ENCODE results near the gene ENDOG. TPM values are rescaled to one million over a fixed set of nuclear protein-coding genes. Genes with fewer than 3 reads are reported as not detected.
"Not testable (repeated sequence)": the region's sequence is repeated elsewhere in the genome, so short reads cannot be mapped to it uniquely, and the experiment has no call there.

Gene ENDOG
- polyA plus RNA-seq: 10 to 100 TPM; 21.0 to 26.2 TPM

DNA sequence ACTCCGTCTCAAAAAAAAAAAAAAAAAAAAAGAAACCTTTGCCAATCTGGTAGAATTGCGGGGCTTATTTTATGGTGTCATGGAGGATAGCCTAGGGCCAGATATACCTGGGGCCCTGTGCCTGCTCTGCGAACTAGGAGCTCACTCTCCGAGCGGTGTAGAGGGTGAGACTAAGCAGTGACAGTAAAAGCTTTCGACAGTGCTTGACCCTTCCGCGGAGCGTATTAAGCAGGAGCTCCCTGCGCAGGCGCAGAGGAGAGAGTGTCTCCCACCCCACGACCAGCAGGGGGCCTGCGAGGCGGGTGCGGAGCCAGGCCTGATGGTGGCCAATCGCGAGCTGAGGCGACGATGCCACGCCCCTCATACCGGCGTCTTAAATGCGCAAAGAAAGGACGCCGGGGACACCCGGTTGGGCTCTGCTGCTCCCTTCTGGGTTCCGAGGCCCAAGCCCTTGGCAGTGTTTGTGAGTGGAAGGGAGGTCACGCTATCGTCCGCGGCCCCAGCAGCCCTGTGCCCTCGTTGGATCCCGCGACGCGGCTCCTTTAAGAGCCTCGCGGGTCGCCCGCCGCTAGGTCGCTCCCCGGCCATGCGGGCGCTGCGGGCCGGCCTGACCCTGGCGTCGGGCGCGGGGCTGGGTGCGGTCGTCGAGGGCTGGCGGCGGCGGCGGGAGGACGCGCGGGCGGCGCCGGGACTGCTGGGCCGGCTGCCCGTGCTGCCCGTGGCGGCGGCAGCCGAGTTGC lies at the start of gene ENDOG:
Gene ENDOG, plus strand, starts transcription at position 402 of the 740 bp plus-strand sequence. Its CDS starts 185 bp downstream, at position 587.
- peaks cover 0 to 13% of the 10 kb centered on the region in 2 donors for H3K4me1 ChIP-seq (ENCODE audit: control insufficient read depth in 2 of 2, insufficient read depth in 2 of 2, low read length in 1 of 2)
- no peaks in the 10 kb centered on the region for H3K9me3 ChIP-seq (ENCODE audit: control insufficient read depth in 2 of 2, insufficient read depth in 1 of 2, low read depth in 1 of 2, low read length in 1 of 2)
- H3K27ac ChIP-seq (ENCODE audit: low read depth in 2 of 2, low read length in 1 of 2): peak within 1 kb of the TSS; percentile 87 to 95
- peaks cover 14 to 25% of the 10 kb centered on the region in 2 donors for H3K36me3 ChIP-seq (ENCODE audit: control insufficient read depth in 2 of 2, insufficient read depth in 2 of 2, low read length in 1 of 2)
- peak within 1 kb of the TSS; percentile 73 to 74 for H3K4me3 ChIP-seq (ENCODE audit: low read depth in 1 of 2, low read length in 2 of 2)
- no peaks in the 10 kb centered on the region for H3K27me3 ChIP-seq (ENCODE audit: control insufficient read depth in 1 of 2, insufficient read depth in 2 of 2, low read length in 2 of 2)
- WGBS, 2 donors: 0% methylated on average over 52 to 70 of the region's 70 CpGs

DNA sequence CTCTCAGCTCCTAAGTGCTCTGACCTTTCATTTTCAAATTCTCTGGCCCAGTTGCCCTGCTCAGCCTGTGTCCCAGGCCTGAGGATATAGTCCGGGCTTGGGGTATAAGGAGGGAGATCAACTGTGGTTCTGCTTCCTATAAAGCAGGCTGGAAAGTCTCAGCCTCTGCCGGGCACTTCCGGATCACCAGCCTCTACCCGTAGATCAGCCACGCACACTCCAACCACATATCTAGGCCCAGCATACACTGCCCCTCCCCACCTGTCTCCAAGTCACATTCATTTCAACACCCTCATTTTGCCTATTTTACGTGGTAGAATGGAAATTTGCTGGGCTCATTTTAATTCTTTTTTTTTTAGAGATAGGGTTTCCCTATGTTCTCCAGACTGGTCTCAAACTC lies 49.7 kb upstream of the ENDOG start:
- no peak overlapping the region for H3K4me3 ChIP-seq (ENCODE audit: low read depth in 1 of 2, low read length in 2 of 2)
- H3K27me3 ChIP-seq (ENCODE audit: control insufficient read depth in 1 of 2, insufficient read depth in 2 of 2, low read length in 2 of 2): no peaks in the 10 kb centered on the region
- H3K27ac ChIP-seq (ENCODE audit: low read depth in 2 of 2, low read length in 1 of 2): no peak overlapping the region
- 89 to 91% methylated on average over 6 of the region's 6 CpGs for WGBS, 2 donors
- H3K4me1 ChIP-seq (ENCODE audit: control insufficient read depth in 2 of 2, insufficient read depth in 2 of 2, low read length in 1 of 2): no peaks in the 10 kb centered on the region
- no peaks in the 10 kb centered on the region for H3K9me3 ChIP-seq (ENCODE audit: control insufficient read depth in 2 of 2, insufficient read depth in 1 of 2, low read depth in 1 of 2, low read length in 1 of 2)
- H3K36me3 ChIP-seq (ENCODE audit: control insufficient read depth in 2 of 2, insufficient read depth in 2 of 2, low read length in 1 of 2): peaks cover 0 to 5% of the 10 kb centered on the region in 2 donors

DNA sequence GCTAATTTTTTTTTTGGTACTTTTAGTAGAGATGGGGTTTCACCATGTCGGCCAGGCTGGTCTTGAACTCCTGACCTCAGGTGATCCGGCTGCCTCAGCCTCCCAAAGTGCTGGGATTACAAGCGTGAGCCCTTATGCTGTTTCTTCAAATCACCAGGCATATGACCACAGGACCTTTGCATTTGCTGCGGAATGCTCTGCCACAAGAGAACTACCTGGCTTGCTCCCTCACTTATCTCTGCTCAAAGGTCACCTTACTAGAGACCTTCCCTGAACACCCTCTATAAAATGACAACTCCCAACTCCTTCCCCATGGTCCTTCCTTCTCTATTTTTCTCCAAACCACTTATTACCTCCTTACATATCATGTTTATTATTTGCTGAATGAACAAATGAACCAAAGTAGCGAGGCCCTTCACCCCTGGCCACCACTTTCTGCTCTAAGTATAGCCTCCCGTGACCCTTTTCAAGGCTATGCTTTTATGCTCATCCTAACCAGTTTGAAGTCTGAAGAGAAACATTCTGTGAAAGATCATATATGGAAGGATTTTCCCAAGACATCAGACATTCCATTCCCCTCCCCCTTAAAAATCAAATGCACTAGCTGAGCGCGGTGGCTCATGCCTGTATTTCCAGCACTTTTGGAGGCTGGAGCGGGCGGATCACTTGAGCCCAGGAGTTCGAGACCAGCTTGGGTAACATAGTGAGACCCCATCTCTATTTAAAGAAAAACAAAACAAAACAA lies 47.8 kb upstream of the ENDOG start:
- H3K4me3 ChIP-seq (ENCODE audit: low read depth in 1 of 2, low read length in 2 of 2): peak overlapping the region; percentile 85 to 98
- H3K4me1 ChIP-seq (ENCODE audit: control insufficient read depth in 2 of 2, insufficient read depth in 2 of 2, low read length in 1 of 2): no peaks in the 10 kb centered on the region
- peak overlapping the region; percentile 98 to 99 for H3K27ac ChIP-seq (ENCODE audit: low read depth in 2 of 2, low read length in 1 of 2)
- H3K36me3 ChIP-seq (ENCODE audit: control insufficient read depth in 2 of 2, insufficient read depth in 2 of 2, low read length in 1 of 2): no peaks in the 10 kb centered on the region
- 62 to 70% methylated on average over 11 of the region's 11 CpGs for WGBS, 2 donors
- no peaks in the 10 kb centered on the region for H3K9me3 ChIP-seq (ENCODE audit: control insufficient read depth in 2 of 2, insufficient read depth in 1 of 2, low read depth in 1 of 2, low read length in 1 of 2)
- no peaks in the 10 kb centered on the region for H3K27me3 ChIP-seq (ENCODE audit: control insufficient read depth in 1 of 2, insufficient read depth in 2 of 2, low read length in 2 of 2)

DNA sequence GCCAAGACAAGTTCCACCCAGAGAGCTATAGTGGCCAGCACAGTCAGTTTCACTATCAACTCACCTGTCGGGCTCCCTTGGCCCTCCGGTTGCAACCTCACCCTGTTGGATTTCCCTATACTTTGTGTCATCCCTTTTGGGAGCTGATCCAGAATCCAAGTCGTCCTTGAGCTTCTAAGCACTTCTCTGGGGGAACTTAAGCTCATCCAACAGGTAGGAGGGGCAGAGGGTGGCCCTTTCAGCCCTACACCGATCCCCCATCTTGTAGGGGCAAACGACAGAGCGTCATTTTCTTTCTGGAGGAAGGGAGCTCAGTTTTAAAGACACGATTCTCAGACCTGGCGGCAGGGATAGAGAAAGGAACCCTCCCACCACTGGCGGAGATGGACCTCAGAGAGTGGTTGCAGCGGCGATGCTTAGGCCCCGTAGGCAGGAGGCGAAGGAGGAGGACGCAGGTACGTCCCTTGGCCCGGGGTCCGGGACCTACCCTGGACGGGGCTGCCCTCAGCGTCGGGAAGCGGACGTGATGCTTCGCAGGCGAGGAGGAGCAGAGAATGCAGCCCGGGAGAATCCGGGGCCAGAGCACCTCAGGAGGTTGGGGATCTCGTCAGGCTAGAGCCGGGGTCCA lies 47.1 kb upstream of the ENDOG start:
- Histone ChIP-seq H3K4me3 (ENCODE audit: low read depth in 1 of 2, low read length in 2 of 2) (peak overlapping the region; percentile 85 to 98), H3K27me3 (ENCODE audit: control insufficient read depth in 1 of 2, insufficient read depth in 2 of 2, low read length in 2 of 2) (no peaks in the 10 kb centered on the region), H3K9me3 (ENCODE audit: control insufficient read depth in 2 of 2, insufficient read depth in 1 of 2, low read depth in 1 of 2, low read length in 1 of 2) (no peaks in the 10 kb centered on the region), H3K36me3 (ENCODE audit: control insufficient read depth in 2 of 2, insufficient read depth in 2 of 2, low read length in 1 of 2) (no peaks in the 10 kb centered on the region), H3K27ac (ENCODE audit: low read depth in 2 of 2, low read length in 1 of 2) (peak overlapping the region; percentile 98 to 99), H3K4me1 (ENCODE audit: control insufficient read depth in 2 of 2, insufficient read depth in 2 of 2, low read length in 1 of 2) (no peaks in the 10 kb centered on the region)
- WGBS, 2 donors: 1% methylated on average over 26 to 28 of the region's 28 CpGs

DNA sequence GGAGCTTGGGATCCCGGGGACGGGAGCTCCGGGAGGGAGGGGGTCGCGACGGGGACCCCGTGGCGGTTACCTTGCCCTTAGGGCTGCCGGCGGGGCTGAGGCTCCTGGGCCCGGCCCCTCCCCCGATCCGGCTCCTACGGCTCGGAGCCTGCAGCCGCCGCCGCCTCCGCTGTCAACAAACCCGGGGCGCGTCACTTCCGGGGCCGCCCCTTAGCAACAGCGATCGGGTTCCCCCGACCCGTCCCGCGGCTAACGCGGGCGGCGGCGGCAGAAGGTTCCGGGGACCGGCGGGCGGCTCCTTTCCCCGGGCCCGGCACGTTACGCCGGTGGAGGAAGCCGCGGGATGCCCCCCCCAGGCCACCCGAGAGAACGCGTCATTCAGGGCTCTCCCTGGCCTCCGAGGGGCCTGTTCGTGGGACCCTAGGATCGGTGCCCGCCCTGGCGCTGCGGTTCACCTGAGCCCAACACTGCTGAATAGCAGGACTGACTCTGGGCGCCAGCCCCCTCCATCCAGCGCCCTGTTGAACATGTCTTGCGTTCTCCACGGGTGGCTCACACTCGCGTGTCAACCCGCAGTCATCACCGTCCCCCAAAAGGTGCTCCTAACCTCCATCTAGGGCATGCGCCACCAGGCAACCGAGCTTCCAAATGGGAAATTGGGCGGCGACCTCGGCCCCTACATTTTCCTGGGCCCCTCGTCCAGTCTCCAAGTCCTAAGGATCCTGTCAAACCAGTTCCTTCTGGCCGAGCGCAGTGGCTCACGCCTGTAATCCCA lies 46.4 kb upstream of the ENDOG start, which contains the start of gene ZER1:
Gene ZER1, minus strand, starts transcription at position 183 of the 775 bp plus-strand sequence. CDS start 16,362 bp downstream, outside the sequence.
- Histone ChIP-seq H3K27me3 (ENCODE audit: control insufficient read depth in 1 of 2, insufficient read depth in 2 of 2, low read length in 2 of 2) (no peaks in the 10 kb centered on the region), H3K27ac (ENCODE audit: low read depth in 2 of 2, low read length in 1 of 2) (peak within 1 kb of the TSS; percentile 98 to 99)
- WGBS, 2 donors: 1 to 3% methylated on average over 63 to 72 of the region's 72 CpGs

DNA sequence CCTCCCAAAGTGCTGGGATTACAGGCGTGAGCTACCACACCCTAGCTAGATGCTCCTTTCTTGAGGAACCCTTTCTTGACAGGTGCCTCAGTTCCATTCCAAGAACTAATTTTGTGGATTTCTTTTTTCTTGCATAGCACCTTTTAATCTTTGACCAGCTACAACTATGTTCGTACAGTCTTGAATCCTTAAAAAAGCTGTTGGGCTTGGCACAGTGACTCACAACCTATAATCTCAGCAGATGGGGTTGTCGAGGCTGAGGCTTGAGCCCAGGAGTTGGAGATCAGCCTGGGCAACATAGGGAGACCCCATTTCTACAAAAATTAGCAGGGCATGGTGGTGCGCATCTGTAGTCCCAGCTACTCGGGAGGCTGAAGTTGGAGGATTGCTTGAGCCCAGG lies 45.3 kb upstream of the ENDOG start:
- H3K4me1 ChIP-seq (ENCODE audit: control insufficient read depth in 2 of 2, insufficient read depth in 2 of 2, low read length in 1 of 2): no peaks in the 10 kb centered on the region
- no peak overlapping the region for H3K27ac ChIP-seq (ENCODE audit: low read depth in 2 of 2, low read length in 1 of 2)
- no peak overlapping the region for H3K4me3 ChIP-seq (ENCODE audit: low read depth in 1 of 2, low read length in 2 of 2)
- H3K9me3 ChIP-seq (ENCODE audit: control insufficient read depth in 2 of 2, insufficient read depth in 1 of 2, low read depth in 1 of 2, low read length in 1 of 2): no peaks in the 10 kb centered on the region
- WGBS, 2 donors: 74 to 79% methylated on average over 5 of the region's 5 CpGs
- H3K36me3 ChIP-seq (ENCODE audit: control insufficient read depth in 2 of 2, insufficient read depth in 2 of 2, low read length in 1 of 2): no peaks in the 10 kb centered on the region
- H3K27me3 ChIP-seq (ENCODE audit: control insufficient read depth in 1 of 2, insufficient read depth in 2 of 2, low read length in 2 of 2): no peaks in the 10 kb centered on the region

More for the DNA sequence above, 46.4 kb upstream of the ENDOG start, which contains the start of gene ZER1:
- Histone ChIP-seq H3K9me3 (ENCODE audit: control insufficient read depth in 2 of 2, insufficient read depth in 1 of 2, low read depth in 1 of 2, low read length in 1 of 2) (no peaks in the 10 kb centered on the region), H3K4me3 (ENCODE audit: low read depth in 1 of 2, low read length in 2 of 2) (peak within 1 kb of the TSS; percentile 85 to 98), H3K36me3 (ENCODE audit: control insufficient read depth in 2 of 2, insufficient read depth in 2 of 2, low read length in 1 of 2) (no peaks in the 10 kb centered on the region), H3K4me1 (ENCODE audit: control insufficient read depth in 2 of 2, insufficient read depth in 2 of 2, low read length in 1 of 2) (no peaks in the 10 kb centered on the region)

DNA sequence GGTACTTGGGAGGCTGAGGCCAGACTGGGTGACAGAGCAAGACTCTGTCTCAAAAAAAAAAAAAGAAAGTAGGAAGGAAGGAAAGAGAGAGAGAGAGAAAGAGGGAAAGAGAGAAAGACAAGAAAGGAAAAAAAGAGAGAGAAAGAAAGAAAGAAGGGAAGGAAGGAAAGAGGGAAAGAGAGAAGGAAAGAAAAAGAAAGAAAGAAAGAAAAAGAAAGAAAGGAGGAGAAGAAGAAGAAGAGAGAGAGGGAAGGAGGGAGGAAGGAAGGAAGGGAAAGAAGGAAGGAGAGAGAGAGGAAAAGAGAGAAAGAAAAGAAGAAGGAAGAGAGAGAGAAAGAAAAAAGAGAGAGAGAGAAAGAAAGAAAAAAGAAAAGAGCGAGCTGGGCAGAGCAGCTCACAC lies 43.5 kb upstream of the ENDOG start:
- H3K4me1 ChIP-seq (ENCODE audit: control insufficient read depth in 2 of 2, insufficient read depth in 2 of 2, low read length in 1 of 2): no peaks in the 10 kb centered on the region

DNA sequence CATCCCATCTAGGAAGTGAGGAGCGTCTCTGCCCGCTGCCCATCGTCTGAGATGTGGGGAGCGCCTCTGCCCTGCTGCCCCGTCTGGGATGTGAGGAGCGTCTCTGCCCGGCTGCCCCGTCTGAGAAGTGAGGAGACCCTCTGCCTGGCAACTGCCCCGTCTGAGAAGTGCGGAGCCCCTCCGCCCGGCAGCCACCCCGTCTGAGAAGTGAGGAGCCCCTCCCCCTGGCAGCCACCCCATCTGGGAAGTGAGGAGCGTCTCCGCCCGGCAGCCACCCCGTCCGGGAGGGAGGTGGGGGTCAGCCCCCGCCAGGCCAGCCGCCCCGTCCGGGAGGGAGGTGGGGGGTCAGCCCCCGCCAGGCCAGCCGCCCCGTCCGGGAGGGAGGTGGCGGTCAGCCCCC lies 38.2 kb upstream of the ENDOG start:
- WGBS, 2 donors: 93% methylated on average over 13 to 27 of the region's 27 CpGs
- H3K27ac ChIP-seq (ENCODE audit: low read depth in 2 of 2, low read length in 1 of 2); H3K27me3 ChIP-seq (ENCODE audit: control insufficient read depth in 1 of 2, insufficient read depth in 2 of 2, low read length in 2 of 2); H3K4me3 ChIP-seq (ENCODE audit: low read depth in 1 of 2, low read length in 2 of 2); H3K9me3 ChIP-seq (ENCODE audit: control insufficient read depth in 2 of 2, insufficient read depth in 1 of 2, low read depth in 1 of 2, low read length in 1 of 2); H3K36me3 ChIP-seq (ENCODE audit: control insufficient read depth in 2 of 2, insufficient read depth in 2 of 2, low read length in 1 of 2); H3K4me1 ChIP-seq (ENCODE audit: control insufficient read depth in 2 of 2, insufficient read depth in 2 of 2, low read length in 1 of 2): not testable (repeated sequence)

More for the DNA sequence above, 43.5 kb upstream of the ENDOG start:
- Histone ChIP-seq H3K9me3 (ENCODE audit: control insufficient read depth in 2 of 2, insufficient read depth in 1 of 2, low read depth in 1 of 2, low read length in 1 of 2) (no peaks in the 10 kb centered on the region), H3K36me3 (ENCODE audit: control insufficient read depth in 2 of 2, insufficient read depth in 2 of 2, low read length in 1 of 2) (no peaks in the 10 kb centered on the region), H3K27me3 (ENCODE audit: control insufficient read depth in 1 of 2, insufficient read depth in 2 of 2, low read length in 2 of 2) (no peaks in the 10 kb centered on the region), H3K27ac (ENCODE audit: low read depth in 2 of 2, low read length in 1 of 2) (no peak overlapping the region), H3K4me3 (ENCODE audit: low read depth in 1 of 2, low read length in 2 of 2) (no peak overlapping the region)
- WGBS, 2 donors: 90 to 92% methylated on average over 1 of the region's 1 CpG

Measured in esophagus (tissue), 2 donors.